Esophagus squamous epithelium (tissue), 5 donors: ENCODE measurements around the gene GRIK2. TPM values are rescaled to one million over a fixed set of nuclear protein-coding genes. Genes with fewer than 3 reads are reported as not detected.

ENCODE experiments used
- DNase-seq: peaks from one replicate; lab custom pipeline; 2025; lab: John Stamatoyannopoulos, UW
- H3K27ac ChIP-seq, 4 donors: fragments of 200-600 bp; sonication (generic); one replicate each; pipeline ENCODE4 v1.5.1; 2016 to 2019; ENCODE audit warnings: mild to moderate bottlenecking in 1 of 4
- H3K27me3 ChIP-seq, 4 donors: fragments of 200-600 bp; sonication (generic); 1 replicate in 3 of 4; 2 replicates in 1 of 4; pipeline versions ENCODE4 v1.5.1 to v1.6.0; 2017 to 2021; ENCODE audit warnings: antibody characterized with exemption in 1 of 4
- H3K36me3 ChIP-seq, 3 donors: fragments of 200-600 bp; sonication (generic); one replicate each; pipeline ENCODE4 v1.5.1; 2016 to 2019
- H3K4me1 ChIP-seq, 3 donors: fragments of 200-600 bp; sonication (generic); one replicate each; pipeline ENCODE4 v1.5.1; 2017 to 2019
- H3K4me3 ChIP-seq, 4 donors: fragments of 200-600 bp; sonication (generic); 1 replicate in 3 of 4; 2 replicates in 1 of 4; pipeline ENCODE4 v1.5.1; 2016 to 2019; ENCODE audit warnings: mild to moderate bottlenecking in 2 of 4, moderate library complexity in 1 of 4
- H3K9me3 ChIP-seq, 3 donors: fragments of 200-600 bp; sonication (generic); one replicate each; pipeline ENCODE4 v1.5.1; 2016 to 2019
- CTCF ChIP-seq, 6 experiments: fragments of 450-650 bp in 4 of 6; fragments of 200-600 bp in 2 of 6; sonication (generic) in 2 of 6; IDR thresholded peaks; one replicate each; pipeline ENCODE4 v1.5.1; 2016 to 2019; ENCODE audit warnings: antibody characterized with exemption in 6 of 6, mild to moderate bottlenecking in 4 of 6, moderate library complexity in 4 of 6
- POLR2A ChIP-seq, 4 donors: fragments of 450-650 bp; IDR thresholded peaks; one replicate each; pipeline ENCODE4 v1.6.1; 2017; ENCODE audit warnings: antibody characterized with exemption in 4 of 4, mild to moderate bottlenecking in 4 of 4, moderate library complexity in 3 of 4
- WGBS, 2 donors: methylation state at CpG; one replicate each; pipeline ENCODE4 v1.1.5; 2018; 5-methylcytosine and 5-hydroxymethylcytosine counted together
- intact Hi-C: fragments of 100-400 bp; cut with DNase I; formaldehyde crosslinking; loops from one replicate; pipeline ENCODE4 v1.15.0; 2022
- total RNA-seq, 4 donors: library from RNA; depleted of rRNA; stranded (reverse); fragments of >200 nt; gene quantifications; one replicate each; pipeline ENCODE4 v1.1.0, GENCODE V29; 2016
- donor health status: DM: yes; HTN: yes; CAD: no.

The GRIK2 gene
- total RNA-seq, 4 donors from 2014 or later = 0.19 TPM; not detected in 3

- H3K4me3 ChIP-seq = no peak overlapping the region
- no peaks in the 10 kb centered on the region for H3K4me1 ChIP-seq
- no peak for TF ChIP-seq CTCF (IDR thresholded peaks at IDR 0.05)
- no peak for TF ChIP-seq POLR2A (IDR thresholded peaks at IDR 0.05)
- no peaks in the 10 kb centered on the region for H3K27me3 ChIP-seq
- H3K36me3 ChIP-seq = no peaks in the 10 kb centered on the region
- no peak overlapping the region for H3K27ac ChIP-seq
- intact Hi-C loops = no loop called here
- H3K9me3 ChIP-seq = no peaks in the 10 kb centered on the region
- no peak for DNase-seq
Observed at GRCh38 chr6:101705866-101706265, 312.4 kb downstream of the GRIK2 start.

GRCh38 chr6:101706576-101706975 is 313.1 kb downstream of the GRIK2 start:
- DNase-seq = no peak
- H3K27me3 ChIP-seq = no peaks in the 10 kb centered on the region
- H3K36me3 ChIP-seq = no peaks in the 10 kb centered on the region
- WGBS, 2 donors = 14 to 27% methylated on average over 1 of the region's 1 CpG
- H3K9me3 ChIP-seq = no peaks in the 10 kb centered on the region
- no peak for TF ChIP-seq POLR2A (IDR thresholded peaks at IDR 0.05)
- no peak for TF ChIP-seq CTCF (IDR thresholded peaks at IDR 0.05)
- H3K27ac ChIP-seq = no peak overlapping the region
- no peaks in the 10 kb centered on the region for H3K4me1 ChIP-seq
- intact Hi-C loops = no loop called here
- H3K4me3 ChIP-seq = no peak overlapping the region

GRCh38 chr6:101711518-101711917 is 318.0 kb downstream of the GRIK2 start:
- WGBS, 2 donors = 76 to 78% methylated on average over 1 of the region's 1 CpG
- H3K36me3 ChIP-seq = no peaks in the 10 kb centered on the region
- no peak overlapping the region for H3K4me3 ChIP-seq
- intact Hi-C loops = no loop called here
- TF ChIP-seq CTCF (IDR thresholded peaks at IDR 0.05) (no peak), POLR2A (IDR thresholded peaks at IDR 0.05) (no peak)
- DNase-seq = no peak
- H3K27me3 ChIP-seq = no peaks in the 10 kb centered on the region
- no peaks in the 10 kb centered on the region for H3K4me1 ChIP-seq
- no peak overlapping the region for H3K27ac ChIP-seq
- no peaks in the 10 kb centered on the region for H3K9me3 ChIP-seq

GRCh38 chr6:101716387-101716786 is 322.9 kb downstream of the GRIK2 start:
- H3K4me1 ChIP-seq = no peaks in the 10 kb centered on the region
- H3K36me3 ChIP-seq = no peaks in the 10 kb centered on the region
- DNase-seq = no peak
- intact Hi-C loops = no loop called here
- no peaks in the 10 kb centered on the region for H3K27me3 ChIP-seq
- no peaks in the 10 kb centered on the region for H3K9me3 ChIP-seq
- WGBS, 2 donors = 71 to 83% methylated on average over 1 of the region's 1 CpG
- TF ChIP-seq CTCF (IDR thresholded peaks at IDR 0.05) (no peak), POLR2A (IDR thresholded peaks at IDR 0.05) (no peak)
- no peak overlapping the region for H3K4me3 ChIP-seq
- H3K27ac ChIP-seq = no peak overlapping the region

GRCh38 chr6:101716810-101717209 is 323.3 kb downstream of the GRIK2 start:
- Histone ChIP-seq H3K9me3 (no peaks in the 10 kb centered on the region), H3K4me3 (no peak overlapping the region), H3K27me3 (no peaks in the 10 kb centered on the region), H3K36me3 (no peaks in the 10 kb centered on the region), H3K4me1 (no peaks in the 10 kb centered on the region), H3K27ac (no peak overlapping the region)
- TF ChIP-seq POLR2A (IDR thresholded peaks at IDR 0.05) (no peak), CTCF (IDR thresholded peaks at IDR 0.05) (no peak)
- DNase-seq = no peak
- intact Hi-C loops = no loop called here
